Kidney capillary endothelial cell (primary cell): ENCODE results near the gene CFAP54.
"Not testable (repeated sequence)": the region's sequence is repeated elsewhere in the genome, so short reads cannot be mapped to it uniquely, and the experiment has no call there.

ENCODE experiments used
- DNase-seq: peaks from one replicate; pipeline ENCODE4 v3.0.0-alpha.2; 2018; ENCODE audit warnings: low spot score

Gene CFAP54

GRCh38 chr12:96489392-96490056 lies at the start of gene CFAP54:
Gene CFAP54, plus strand, starts transcription at chr12:96489577. Its CDS starts 33 bp downstream, at chr12:96489610.
- peak; percentile 96 for DNase-seq

GRCh38 chr12:96441816-96442215 lies 47.6 kb upstream of the CFAP54 start:
- DNase-seq = no peak

- no peak for DNase-seq
Measured at GRCh38 chr12:96442906-96443305, 46.5 kb upstream of the CFAP54 start.

GRCh38 chr12:96444399-96444798 lies 45.0 kb upstream of the CFAP54 start:
- DNase-seq = no peak

- peak; percentile 100 for DNase-seq
Measured at GRCh38 chr12:96445691-96446583, 43.4 kb upstream of the CFAP54 start.

- DNase-seq = no peak
Measured at GRCh38 chr12:96447256-96447655, 42.1 kb upstream of the CFAP54 start.

- DNase-seq = peak; percentile 91
Measured at GRCh38 chr12:96448300-96448699, 41.1 kb upstream of the CFAP54 start.

- no peak for DNase-seq
Measured at GRCh38 chr12:96452261-96452922, 37.0 kb upstream of the CFAP54 start.

- DNase-seq = no peak
Measured at GRCh38 chr12:96454396-96454795, 35.0 kb upstream of the CFAP54 start.

GRCh38 chr12:96456265-96456974 lies 33.0 kb upstream of the CFAP54 start:
- no peak for DNase-seq

GRCh38 chr12:96457191-96457930 lies 32.0 kb upstream of the CFAP54 start:
- no peak for DNase-seq

GRCh38 chr12:96459281-96459680 lies 30.1 kb upstream of the CFAP54 start:
- DNase-seq = not testable (repeated sequence)

- DNase-seq = no peak
Measured at GRCh38 chr12:96462571-96463280, 26.7 kb upstream of the CFAP54 start.

GRCh38 chr12:96465896-96466295 lies 23.5 kb upstream of the CFAP54 start:
- DNase-seq = no peak

- DNase-seq = no peak
Measured at GRCh38 chr12:96466939-96467751, 22.2 kb upstream of the CFAP54 start.

- no peak for DNase-seq
Measured at GRCh38 chr12:96471368-96472050, 17.9 kb upstream of the CFAP54 start.

- no peak for DNase-seq
Measured at GRCh38 chr12:96472384-96472783, 17.0 kb upstream of the CFAP54 start.

GRCh38 chr12:96473394-96474093 lies 15.8 kb upstream of the CFAP54 start:
- no peak for DNase-seq

- DNase-seq = no peak
Measured at GRCh38 chr12:96474206-96474605, 15.2 kb upstream of the CFAP54 start.
